ENCODE measurements around the gene TMPRSS4. TPM values are rescaled to one million over a fixed set of nuclear protein-coding genes. Genes with fewer than 3 reads are reported as not detected.

TMPRSS4 gene
- total RNA-seq, 2 experiments from 2014 or later = not detected

DNA sequence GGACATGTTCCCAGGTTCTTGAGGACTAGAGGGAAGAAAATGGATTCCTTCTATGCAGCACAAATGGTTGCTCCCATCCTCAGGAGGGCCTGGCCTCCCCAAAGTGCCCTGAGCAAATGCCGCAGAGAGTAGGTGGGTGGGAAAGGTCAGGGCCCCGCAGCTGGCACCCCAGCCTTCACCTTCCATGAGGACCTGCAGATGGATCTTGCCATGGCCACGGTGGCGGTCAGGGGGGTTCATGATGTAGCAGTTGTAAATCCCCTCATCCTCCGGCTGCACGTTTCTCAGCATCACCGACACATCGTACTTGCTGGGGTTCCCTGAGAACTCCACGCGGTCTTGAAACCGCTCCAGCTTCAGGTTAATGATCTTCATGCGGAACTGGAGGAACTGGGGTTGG is 91.0 kb downstream of the TMPRSS4 start:
- no peaks in the 10 kb centered on the region for H3K36me3 Mint-ChIP-seq (ENCODE audit: low read depth)
- H3K4me3 Mint-ChIP-seq = no peak overlapping the region
- Histone ChIP-seq H3K4me1 (ENCODE audit: insufficient read depth, low read length) (peaks cover 8% of the 10 kb centered on the region), H3K36me3 (ENCODE audit: insufficient read depth, low read length) (no peaks in the 10 kb centered on the region), H3K9me3 (ENCODE audit: control insufficient read depth in 1 of 2, insufficient read depth in 1 of 2, low read length in 2 of 2) (no peaks in the 10 kb centered on the region), H3K27ac (ENCODE audit: low read depth in 1 of 2, low read length in 2 of 2) (no peak overlapping the region), H3K4me3 (ENCODE audit: low read length) (no peak overlapping the region), H3K27me3 (ENCODE audit: control insufficient read depth in 1 of 2, insufficient read depth in 2 of 2, low read length in 2 of 2) (peaks cover 2 to 4% of the 10 kb centered on the region in 2 experiments)
- ATAC-seq (ENCODE audit: poor library complexity) = no peak
- CTCF ChIA-PET = no interaction called here
- POLR2A ChIA-PET = no interaction called here
- TF ChIP-seq, protein P1, sequence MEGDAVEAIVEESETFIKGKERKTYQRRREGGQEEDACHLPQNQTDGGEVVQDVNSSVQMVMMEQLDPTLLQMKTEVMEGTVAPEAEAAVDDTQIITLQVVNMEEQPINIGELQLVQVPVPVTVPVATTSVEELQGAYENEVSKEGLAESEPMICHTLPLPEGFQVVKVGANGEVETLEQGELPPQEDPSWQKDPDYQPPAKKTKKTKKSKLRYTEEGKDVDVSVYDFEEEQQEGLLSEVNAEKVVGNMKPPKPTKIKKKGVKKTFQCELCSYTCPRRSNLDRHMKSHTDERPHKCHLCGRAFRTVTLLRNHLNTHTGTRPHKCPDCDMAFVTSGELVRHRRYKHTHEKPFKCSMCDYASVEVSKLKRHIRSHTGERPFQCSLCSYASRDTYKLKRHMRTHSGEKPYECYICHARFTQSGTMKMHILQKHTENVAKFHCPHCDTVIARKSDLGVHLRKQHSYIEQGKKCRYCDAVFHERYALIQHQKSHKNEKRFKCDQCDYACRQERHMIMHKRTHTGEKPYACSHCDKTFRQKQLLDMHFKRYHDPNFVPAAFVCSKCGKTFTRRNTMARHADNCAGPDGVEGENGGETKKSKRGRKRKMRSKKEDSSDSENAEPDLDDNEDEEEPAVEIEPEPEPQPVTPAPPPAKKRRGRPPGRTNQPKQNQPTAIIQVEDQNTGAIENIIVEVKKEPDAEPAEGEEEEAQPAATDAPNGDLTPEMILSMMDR (IDR thresholded peaks at IDR 0.05) = no peak
- intact Hi-C loops (cut with DNase I, micrococcal nuclease) = no loop called here
- H3K9me3 Mint-ChIP-seq = no peaks in the 10 kb centered on the region
- H3K27me3 Mint-ChIP-seq = peaks cover 4% of the 10 kb centered on the region
- no peak for DNase-seq
- H3K4me1 Mint-ChIP-seq (ENCODE audit: low read depth) = peaks cover 5% of the 10 kb centered on the region
- no peak overlapping the region for H3K27ac Mint-ChIP-seq

DNA sequence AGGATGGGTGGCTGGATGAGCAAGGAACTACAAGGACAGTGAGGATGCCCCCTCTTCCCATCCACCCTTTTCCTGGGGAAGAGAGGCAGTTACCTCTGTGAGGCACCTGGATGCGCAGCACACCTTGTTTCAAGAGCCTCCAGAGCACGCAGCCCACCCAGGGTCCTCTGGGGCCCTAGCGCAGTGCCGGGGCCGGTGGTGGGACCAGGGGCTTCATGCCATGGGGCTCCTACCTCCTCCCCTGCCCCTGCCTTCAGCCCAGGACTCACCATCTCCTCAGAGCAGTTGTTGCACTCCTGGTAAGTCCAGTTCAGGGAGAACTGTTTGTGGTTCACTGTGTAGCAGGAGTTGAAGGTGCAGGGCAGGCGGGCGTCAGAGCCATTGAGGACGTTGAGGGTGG is 91.4 kb downstream of the TMPRSS4 start:
- Mint-ChIP-seq H3K9me3 (no peaks in the 10 kb centered on the region), H3K27me3 (peaks cover 6% of the 10 kb centered on the region), H3K4me1 (ENCODE audit: low read depth) (peaks cover 5% of the 10 kb centered on the region), H3K4me3 (no peak overlapping the region), H3K27ac (no peak overlapping the region), H3K36me3 (ENCODE audit: low read depth) (no peaks in the 10 kb centered on the region)
- Histone ChIP-seq H3K4me1 (ENCODE audit: insufficient read depth, low read length) (peaks cover 8% of the 10 kb centered on the region), H3K9me3 (ENCODE audit: control insufficient read depth in 1 of 2, insufficient read depth in 1 of 2, low read length in 2 of 2) (no peaks in the 10 kb centered on the region), H3K36me3 (ENCODE audit: insufficient read depth, low read length) (no peaks in the 10 kb centered on the region), H3K27me3 (ENCODE audit: control insufficient read depth in 1 of 2, insufficient read depth in 2 of 2, low read length in 2 of 2) (peaks cover 2% of the 10 kb centered on the region in 2 experiments), H3K4me3 (ENCODE audit: low read length) (no peak overlapping the region), H3K27ac (ENCODE audit: low read depth in 1 of 2, low read length in 2 of 2) (no peak overlapping the region)
- CTCF ChIA-PET = no interaction called here
- intact Hi-C loops (cut with DNase I, micrococcal nuclease) = no loop called here
- DNase-seq (no peak), ATAC-seq (ENCODE audit: poor library complexity) (no peak)
- TF ChIP-seq, protein P1 (IDR thresholded peaks at IDR 0.05) = no peak
- POLR2A ChIA-PET = no interaction called here

DNA sequence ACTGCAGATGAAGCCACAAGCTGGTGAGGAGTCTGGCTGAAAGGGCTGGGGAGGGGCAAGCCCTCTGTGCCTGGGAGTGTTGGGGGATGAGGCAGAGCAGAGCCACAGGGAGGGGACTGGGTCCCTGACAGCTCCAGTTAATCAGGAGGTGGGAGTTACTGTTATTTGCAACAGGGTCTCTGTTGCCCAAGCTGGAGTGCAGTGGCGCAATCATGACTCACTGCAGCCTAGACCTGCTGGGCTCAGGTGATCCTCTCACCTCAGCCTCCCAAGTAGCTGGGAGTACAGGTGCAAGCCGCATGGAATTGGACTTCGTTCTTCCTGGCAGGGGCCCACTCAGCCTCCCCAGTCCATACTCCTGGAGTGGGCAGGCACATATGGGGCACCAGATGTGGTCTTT is 91.9 kb downstream of the TMPRSS4 start:
- intact Hi-C loops (cut with DNase I, micrococcal nuclease) = no loop called here
- H3K4me3 Mint-ChIP-seq = no peak overlapping the region
- ATAC-seq (ENCODE audit: poor library complexity) (no peak), DNase-seq (no peak)
- peaks cover 5% of the 10 kb centered on the region for H3K4me1 Mint-ChIP-seq (ENCODE audit: low read depth)
- no peak overlapping the region for H3K27ac ChIP-seq (ENCODE audit: low read depth in 1 of 2, low read length in 2 of 2)
- peaks cover 9% of the 10 kb centered on the region for H3K27me3 Mint-ChIP-seq
- no peaks in the 10 kb centered on the region for H3K36me3 ChIP-seq (ENCODE audit: insufficient read depth, low read length)
- TF ChIP-seq, protein P1 (IDR thresholded peaks at IDR 0.05) = no peak
- H3K36me3 Mint-ChIP-seq (ENCODE audit: low read depth) = no peaks in the 10 kb centered on the region
- no peaks in the 10 kb centered on the region for H3K9me3 ChIP-seq (ENCODE audit: control insufficient read depth in 1 of 2, insufficient read depth in 1 of 2, low read length in 2 of 2)
- no peak overlapping the region for H3K4me3 ChIP-seq (ENCODE audit: low read length)
- H3K27ac Mint-ChIP-seq = no peak overlapping the region
- ChIA-PET CTCF (no interaction called here), POLR2A (no interaction called here)
- H3K4me1 ChIP-seq (ENCODE audit: insufficient read depth, low read length) = peaks cover 8% of the 10 kb centered on the region
- no peaks in the 10 kb centered on the region for H3K9me3 Mint-ChIP-seq
- peaks cover 0 to 2% of the 10 kb centered on the region in 2 experiments for H3K27me3 ChIP-seq (ENCODE audit: control insufficient read depth in 1 of 2, insufficient read depth in 2 of 2, low read length in 2 of 2)

Measured in CD4-positive, alpha-beta T cell (primary cell).